ENCODE data around the gene TPRX2. TPM values are rescaled to one million over a fixed set of nuclear protein-coding genes. Genes with fewer than 3 reads are reported as not detected.

The TPRX2 gene
- total and polyA plus RNA-seq, 2 of the 8 experiments (the other 6 are each of a cell fraction or from before 2014, with no cell fraction given), result not detected

- H3K4ac ChIP-seq (replicated peaks; ENCODE audit: insufficient read length, low read depth, low read length), result no peak overlapping the region
- no peak overlapping the region for H3K18ac ChIP-seq (ENCODE audit: extremely low read depth, low read length)
- ChIA-PET POLR2A (ENCODE audit: partially characterized antibody) (no interaction called here), CTCF (ENCODE audit: partially characterized antibody) (no interaction called here)
- no peak overlapping the region for H3K4me3 ChIP-seq (ENCODE audit: extremely low read depth in 1 of 4, insufficient read depth in 2 of 4, low read depth in 3 of 4, low read length in 4 of 4)
- no peak overlapping the region for H4K8ac ChIP-seq (ENCODE audit: extremely low read depth, insufficient read depth, low read length)
- H3K9me3 ChIP-seq (ENCODE audit: insufficient read depth in 2 of 2, low read depth in 1 of 2, low read length in 1 of 2), result no peaks in the 10 kb centered on the region
- H3K23me2 ChIP-seq (ENCODE audit: low read depth, low read length), result no peaks in the 10 kb centered on the region; the same call in 1 of the 2 replicates
- no peak overlapping the region for H3K9ac ChIP-seq (replicated peaks in 1 of 4; ENCODE audit: extremely low read depth in 1 of 4, low read depth in 3 of 4, low read length in 3 of 4)
- H3K79me1 ChIP-seq (ENCODE audit: low read depth, low read length), result no peaks in the 10 kb centered on the region
- no peak overlapping the region for H3K23ac ChIP-seq (ENCODE audit: insufficient read length)
- DNase-seq (ENCODE audit: low read depth in 1 of 2, low spot score in 2 of 2) (no peak), FAIRE-seq (no peak)
- WGBS, 2 experiments (ENCODE audit: extremely low coverage in 1 of 2, insufficient coverage in 1 of 2, insufficient read length in 1 of 2, insufficient replicate concordance in 2 of 2, low coverage in 1 of 2, low lambda C conversion rate in 2 of 2, missing lambda C conversion rate in 1 of 2), result 100% methylated on average over 3 of the region's 4 CpGs; no CpG with 5 or more reads in 1 of the 2 experiments
- H3K36me3 ChIP-seq (ENCODE audit: control insufficient read depth in 2 of 4, insufficient read depth in 4 of 4, low read length in 3 of 4), result no peaks in the 10 kb centered on the region
- no peak overlapping the region for H2BK20ac ChIP-seq (ENCODE audit: low read length)
- H2AFZ ChIP-seq (ENCODE audit: low read length), result no peak overlapping the region
- TF ChIP-seq RAD21 (IDR thresholded peaks at IDR 0.05 in 1 of 2, conservative IDR thresholded peaks at IDR 0.05 in 1 of 2; ENCODE audit: low read depth in 2 of 2, low read length in 2 of 2) (peak; percentile 21 to 28; a peak in 1 of 4 replicates), CTCF (IDR thresholded peaks at IDR 0.05; ENCODE audit: control extremely low read depth in 1 of 3, insufficient read depth in 1 of 3, low read depth in 1 of 3, low read length in 3 of 3) (peak in 2 of 3 experiments; percentile 16 to 17; a peak in 2 of 4 replicates)
- TF ChIP-seq, protein P1, sequence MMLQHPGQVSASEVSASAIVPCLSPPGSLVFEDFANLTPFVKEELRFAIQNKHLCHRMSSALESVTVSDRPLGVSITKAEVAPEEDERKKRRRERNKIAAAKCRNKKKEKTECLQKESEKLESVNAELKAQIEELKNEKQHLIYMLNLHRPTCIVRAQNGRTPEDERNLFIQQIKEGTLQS (IDR thresholded peaks at IDR 0.05; ENCODE audit: insufficient read depth, low read depth, low read length), result no peak
- no peaks in the 10 kb centered on the region for H4K20me1 ChIP-seq (replicated peaks in 1 of 2; ENCODE audit: control insufficient read depth in 1 of 2, insufficient read depth in 2 of 2, low read length in 2 of 2)
- no peaks in the 10 kb centered on the region for H3K27me3 ChIP-seq (replicated peaks in 1 of 4; ENCODE audit: control insufficient read depth in 3 of 4, extremely low read depth in 1 of 4, insufficient read depth in 3 of 4, low read length in 3 of 4)
- H3K56ac ChIP-seq (replicated peaks; ENCODE audit: insufficient read length, low read depth, low read length), result no peak overlapping the region
- no peak overlapping the region for H3K27ac ChIP-seq (ENCODE audit: low read depth, low read length)
- no peak overlapping the region for H2BK120ac ChIP-seq (replicated peaks; ENCODE audit: low read depth, low read length)
- no peak overlapping the region for H3K4me2 ChIP-seq (ENCODE audit: insufficient read depth in 1 of 2, low read depth in 2 of 2, low read length in 2 of 2)
- no peak overlapping the region for H4K5ac ChIP-seq (ENCODE audit: insufficient read length, low read depth, low read length)
- no peak overlapping the region for H3K14ac ChIP-seq (ENCODE audit: insufficient read length)
- H3K4me1 ChIP-seq (replicated peaks in 1 of 4; ENCODE audit: control insufficient read depth in 3 of 4, insufficient read depth in 4 of 4, low read length in 3 of 4), result peaks cover 0 to 4% (median 0%) of the 10 kb centered on the region in 4 experiments; a peak in 2 of 7 replicates
- no peak overlapping the region for H4K91ac ChIP-seq (replicated peaks; ENCODE audit: insufficient read length, low read length)
- H2BK12ac ChIP-seq (ENCODE audit: low read depth, low read length), result no peak overlapping the region
- H2AK5ac ChIP-seq (ENCODE audit: low read depth, low read length), result no peak overlapping the region
- no peaks in the 10 kb centered on the region for H3K79me2 ChIP-seq (ENCODE audit: control insufficient read depth in 1 of 2, insufficient read depth in 2 of 2, low read length in 2 of 2)
- H2BK5ac ChIP-seq (ENCODE audit: low read depth, low read length), result no peak overlapping the region
- H2BK15ac ChIP-seq (ENCODE audit: low read length), result no peak overlapping the region
Observed at GRCh38 chr19:47832723-47833122, 26.3 kb upstream of the TPRX2 start.

All from H1 (cell line).